Dendritic cell treated with granulocyte-macrophage colony-stimulating factor and Interleukin-4, amounts not matched to agents 40 ng/mL and 50 ng/mL, for 4 days (primary cell): Measurements from ENCODE around the gene PPP1R16B.
"Not testable (repeated sequence)": the region's sequence is repeated elsewhere in the genome, so short reads cannot be mapped to it uniquely, and the experiment has no call there.

Experiments
- H3K27ac Mint-ChIP-seq: one replicate; pipeline ENCODE4 v1.8.0; 2022; ENCODE audit warnings: mild to moderate bottlenecking, mixed read lengths
- H3K27me3 Mint-ChIP-seq: one replicate; pipeline ENCODE4 v1.8.0; 2022; ENCODE audit warnings: mild to moderate bottlenecking, mixed read lengths
- H3K36me3 Mint-ChIP-seq: one replicate; pipeline ENCODE4 v1.8.0; 2022; ENCODE audit warnings: low read depth, mixed read lengths
- H3K4me1 Mint-ChIP-seq: one replicate; pipeline ENCODE4 v1.8.0; 2022; ENCODE audit warnings: low read depth, mixed read lengths
- H3K4me3 Mint-ChIP-seq: one replicate; pipeline ENCODE4 v1.8.0; 2022; ENCODE audit warnings: mild to moderate bottlenecking, moderate library complexity, mixed read lengths
- H3K9me3 Mint-ChIP-seq: one replicate; pipeline ENCODE4 v1.8.0; 2022; ENCODE audit warnings: mixed read lengths
- intact Hi-C: fragments of 100-400 bp; cut with micrococcal nuclease; formaldehyde crosslinking; loops from one replicate; pipeline ENCODE4 v1.15.0; 2022

The PPP1R16B gene

DNA sequence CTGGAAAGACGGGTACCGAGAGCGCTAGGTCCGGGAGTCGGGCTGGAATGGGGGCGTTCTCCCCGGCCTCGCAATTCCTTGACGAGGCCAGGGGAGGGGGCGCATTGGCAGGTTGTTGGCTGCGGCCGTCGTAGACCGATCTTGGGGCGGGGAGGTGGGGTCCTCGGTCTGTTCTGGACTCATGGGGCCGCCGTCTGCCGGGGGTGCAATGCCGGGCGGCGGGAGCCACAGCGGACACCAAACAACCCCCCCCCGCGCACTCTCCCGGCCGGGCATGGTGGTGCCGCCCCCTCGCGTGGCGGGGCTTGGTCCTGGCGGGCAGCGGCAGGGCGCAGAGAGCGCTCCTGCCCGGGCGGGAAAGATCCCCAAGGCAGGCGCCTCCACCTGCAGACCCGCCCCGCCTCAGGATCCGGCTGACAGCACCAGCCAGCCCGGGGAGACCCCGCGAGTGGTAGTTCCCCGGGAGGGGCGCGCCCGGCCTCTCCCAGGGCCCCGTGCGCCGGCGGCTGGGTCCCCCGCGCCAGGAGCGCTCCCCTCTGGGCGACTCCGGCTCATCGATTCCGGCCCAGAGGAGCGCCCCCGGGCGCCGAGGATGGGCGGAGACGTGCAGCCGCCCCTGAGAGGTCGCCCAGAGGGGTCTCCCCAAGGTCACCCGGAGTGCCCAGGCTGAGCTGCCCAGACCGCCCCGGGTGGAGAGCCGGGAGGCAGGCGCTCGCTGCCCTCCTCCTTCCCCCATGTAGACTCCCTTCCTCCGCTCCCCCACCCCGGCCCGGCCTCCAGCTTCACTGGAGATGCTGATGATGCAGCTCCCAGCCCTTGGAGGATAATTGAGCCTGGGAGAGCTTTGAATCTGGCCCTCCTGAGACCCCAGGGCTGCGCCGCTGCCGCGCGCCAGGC is 709 bp downstream of the PPP1R16B start:
- Mint-ChIP-seq H3K4me3 (peak overlapping the region; percentile 81), H3K4me1 (peaks cover 48% of the 10 kb centered on the region), H3K36me3 (peaks cover 6% of the 10 kb centered on the region), H3K9me3 (no peaks in the 10 kb centered on the region), H3K27me3 (peaks cover 35% of the 10 kb centered on the region), H3K27ac (peak overlapping the region; percentile 48)
- intact Hi-C loops = loop anchor here (5.0 kb wide), 1 partner anchor 86 kb away; no protein-coding TSS in a partner anchor

DNA sequence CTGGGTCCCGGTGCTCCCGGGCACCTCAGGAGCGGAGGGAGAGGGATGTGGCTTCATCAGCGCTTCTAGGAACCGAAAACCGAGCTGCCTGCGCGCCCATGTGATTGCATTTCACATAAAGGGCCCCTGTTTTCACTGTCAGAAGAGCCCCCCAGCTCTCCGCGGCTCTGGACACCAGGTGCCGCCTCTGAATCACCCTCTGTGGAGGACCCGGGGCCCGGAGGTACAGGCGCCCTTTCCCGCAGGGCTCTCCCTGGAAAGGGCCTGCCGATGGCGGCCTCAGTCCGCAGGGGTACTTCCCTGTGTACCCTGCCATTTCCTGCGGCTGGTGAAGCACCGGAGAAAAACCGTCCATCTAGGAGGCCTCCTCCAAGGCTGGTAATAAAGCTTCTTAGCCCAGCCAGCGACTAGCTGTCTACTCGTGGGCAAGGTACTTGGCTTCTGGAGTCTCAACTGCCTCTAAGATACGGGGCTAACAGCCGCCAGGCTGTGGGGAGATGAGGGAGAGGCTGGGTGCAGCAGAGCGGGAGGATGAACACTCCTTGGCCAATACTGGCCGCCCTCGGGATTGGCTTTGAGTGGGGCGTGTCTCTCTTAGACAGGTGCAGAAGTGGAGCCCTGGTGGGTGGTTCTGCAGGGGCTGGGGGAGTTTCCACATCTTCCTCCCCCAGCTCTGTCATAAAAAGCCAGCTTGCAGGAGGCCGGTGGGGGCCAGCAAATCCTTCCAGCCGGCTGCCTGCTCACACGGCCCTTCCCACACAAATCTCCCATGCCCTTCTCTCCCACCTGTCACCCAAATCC is 1.6 kb downstream of the PPP1R16B start:
- peaks cover 35% of the 10 kb centered on the region for H3K27me3 Mint-ChIP-seq
- H3K9me3 Mint-ChIP-seq = no peaks in the 10 kb centered on the region
- peaks cover 57% of the 10 kb centered on the region for H3K4me1 Mint-ChIP-seq
- intact Hi-C loops = loop anchor here (5.0 kb wide), 1 partner anchor 85 kb away; no protein-coding TSS in a partner anchor
- peak overlapping the region; percentile 81 for H3K4me3 Mint-ChIP-seq
- peak overlapping the region; percentile 17 for H3K27ac Mint-ChIP-seq
- peaks cover 6% of the 10 kb centered on the region for H3K36me3 Mint-ChIP-seq

DNA sequence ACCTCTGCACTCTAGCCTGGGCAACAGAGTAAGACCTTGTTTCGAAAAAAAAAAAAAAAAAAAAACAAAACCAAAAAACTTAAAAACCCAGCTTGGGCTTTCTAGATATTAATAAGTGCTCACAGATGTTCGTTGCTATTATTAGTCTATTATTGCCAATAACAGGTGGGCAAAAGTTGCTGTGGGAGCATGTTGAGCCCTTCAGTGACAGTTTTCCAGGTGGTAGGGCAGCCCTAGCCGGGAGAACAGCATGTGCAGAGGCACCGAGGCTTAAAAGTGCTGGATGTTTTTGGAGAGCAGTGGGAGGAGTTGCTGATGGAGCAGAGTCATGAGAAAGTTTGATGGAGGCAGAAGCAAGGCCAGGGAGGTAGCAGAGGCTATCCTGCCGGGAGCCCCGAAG is 4.4 kb downstream of the PPP1R16B start:
- intact Hi-C loops = loop anchor here (5.0 kb wide), 1 partner anchor 82 kb away; no protein-coding TSS in a partner anchor
- no peak overlapping the region for H3K27ac Mint-ChIP-seq
- peaks cover 6% of the 10 kb centered on the region for H3K36me3 Mint-ChIP-seq
- no peaks in the 10 kb centered on the region for H3K9me3 Mint-ChIP-seq
- H3K27me3 Mint-ChIP-seq = peaks cover 32% of the 10 kb centered on the region
- H3K4me1 Mint-ChIP-seq = peaks cover 62% of the 10 kb centered on the region
- no peak overlapping the region for H3K4me3 Mint-ChIP-seq

DNA sequence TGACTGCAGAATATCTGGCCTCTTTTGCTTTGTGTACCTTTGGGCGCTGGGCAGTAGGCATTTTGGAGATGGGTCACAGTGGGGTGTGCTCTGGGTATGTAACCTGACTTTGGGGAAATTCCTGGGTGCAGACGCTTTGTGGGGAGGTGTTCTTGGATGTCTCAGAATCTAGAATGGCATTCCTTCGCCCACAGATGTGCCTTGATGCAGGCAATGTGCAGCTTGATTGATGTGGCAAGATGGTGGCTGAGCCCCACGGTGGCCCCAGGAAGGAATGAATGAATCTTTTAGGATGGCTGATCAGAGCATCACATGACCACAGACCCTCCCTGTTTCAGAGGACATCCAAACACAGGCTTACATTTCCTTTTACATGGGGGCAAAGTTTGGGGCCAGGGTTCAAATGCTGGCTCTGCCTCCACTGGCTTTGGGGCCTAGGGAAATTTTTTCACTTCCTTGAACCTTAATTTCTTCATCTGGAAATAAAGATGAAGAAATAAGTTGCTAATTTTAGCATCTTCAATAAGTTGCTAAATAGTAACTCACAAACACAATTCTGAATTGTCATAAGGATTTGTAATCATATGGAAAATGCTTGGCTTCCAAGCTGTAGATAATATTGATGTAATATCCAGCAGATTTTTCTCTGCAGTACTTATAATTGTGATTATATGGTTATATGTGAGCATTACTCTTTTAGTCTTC is 5.6 kb downstream of the PPP1R16B start:
- H3K4me1 Mint-ChIP-seq = peaks cover 55% of the 10 kb centered on the region
- H3K9me3 Mint-ChIP-seq = no peaks in the 10 kb centered on the region
- peaks cover 21% of the 10 kb centered on the region for H3K27me3 Mint-ChIP-seq
- H3K36me3 Mint-ChIP-seq = no peaks in the 10 kb centered on the region
- intact Hi-C loops = no loop called here
- no peak overlapping the region for H3K4me3 Mint-ChIP-seq
- no peak overlapping the region for H3K27ac Mint-ChIP-seq

DNA sequence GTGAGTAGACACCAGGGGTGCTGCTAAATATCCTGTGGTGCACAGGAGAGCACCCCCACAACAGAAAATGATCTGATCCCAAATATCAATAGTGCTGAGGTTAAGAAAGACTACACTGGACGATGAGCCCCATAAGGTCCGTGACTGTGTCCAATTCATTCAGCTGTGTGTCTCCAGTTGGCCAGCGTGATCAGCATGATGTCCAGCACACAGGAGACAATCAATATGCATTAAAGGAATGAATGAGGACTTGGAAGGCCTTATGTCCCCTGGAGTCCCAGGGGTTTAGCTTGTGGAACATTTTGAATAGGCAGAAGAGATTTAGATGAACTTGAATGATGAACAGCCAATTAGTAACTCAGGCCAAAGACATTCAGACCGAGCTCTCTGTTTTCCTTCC is 6.3 kb downstream of the PPP1R16B start:
- H3K27me3 Mint-ChIP-seq = peaks cover 17% of the 10 kb centered on the region
- peaks cover 55% of the 10 kb centered on the region for H3K4me1 Mint-ChIP-seq
- no peak overlapping the region for H3K27ac Mint-ChIP-seq
- no peaks in the 10 kb centered on the region for H3K36me3 Mint-ChIP-seq
- no peak overlapping the region for H3K4me3 Mint-ChIP-seq
- intact Hi-C loops = no loop called here
- H3K9me3 Mint-ChIP-seq = no peaks in the 10 kb centered on the region

DNA sequence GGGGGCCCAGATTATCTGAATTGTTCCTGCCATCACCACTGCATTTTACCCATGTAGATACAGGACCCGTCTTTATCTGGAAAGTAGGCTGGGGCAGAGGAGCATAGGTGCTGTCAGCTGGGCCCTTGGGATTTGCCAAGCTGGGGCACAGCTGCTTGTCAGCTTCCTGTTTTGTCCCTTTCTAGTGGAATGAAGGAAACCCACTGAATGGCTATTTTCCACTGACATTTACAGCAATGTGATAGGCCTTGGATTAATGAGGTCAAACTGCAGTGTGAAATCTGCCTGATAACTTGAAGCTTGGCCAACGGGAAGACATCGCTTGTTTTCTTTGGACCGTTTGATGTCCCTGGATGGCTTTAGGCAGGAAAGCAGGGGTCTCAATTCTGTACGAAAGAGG is 6.7 kb downstream of the PPP1R16B start:
- Mint-ChIP-seq H3K27ac (no peak overlapping the region), H3K27me3 (peaks cover 13% of the 10 kb centered on the region), H3K9me3 (no peaks in the 10 kb centered on the region), H3K4me1 (peaks cover 51% of the 10 kb centered on the region), H3K4me3 (no peak overlapping the region), H3K36me3 (no peaks in the 10 kb centered on the region)
- intact Hi-C loops = no loop called here

DNA sequence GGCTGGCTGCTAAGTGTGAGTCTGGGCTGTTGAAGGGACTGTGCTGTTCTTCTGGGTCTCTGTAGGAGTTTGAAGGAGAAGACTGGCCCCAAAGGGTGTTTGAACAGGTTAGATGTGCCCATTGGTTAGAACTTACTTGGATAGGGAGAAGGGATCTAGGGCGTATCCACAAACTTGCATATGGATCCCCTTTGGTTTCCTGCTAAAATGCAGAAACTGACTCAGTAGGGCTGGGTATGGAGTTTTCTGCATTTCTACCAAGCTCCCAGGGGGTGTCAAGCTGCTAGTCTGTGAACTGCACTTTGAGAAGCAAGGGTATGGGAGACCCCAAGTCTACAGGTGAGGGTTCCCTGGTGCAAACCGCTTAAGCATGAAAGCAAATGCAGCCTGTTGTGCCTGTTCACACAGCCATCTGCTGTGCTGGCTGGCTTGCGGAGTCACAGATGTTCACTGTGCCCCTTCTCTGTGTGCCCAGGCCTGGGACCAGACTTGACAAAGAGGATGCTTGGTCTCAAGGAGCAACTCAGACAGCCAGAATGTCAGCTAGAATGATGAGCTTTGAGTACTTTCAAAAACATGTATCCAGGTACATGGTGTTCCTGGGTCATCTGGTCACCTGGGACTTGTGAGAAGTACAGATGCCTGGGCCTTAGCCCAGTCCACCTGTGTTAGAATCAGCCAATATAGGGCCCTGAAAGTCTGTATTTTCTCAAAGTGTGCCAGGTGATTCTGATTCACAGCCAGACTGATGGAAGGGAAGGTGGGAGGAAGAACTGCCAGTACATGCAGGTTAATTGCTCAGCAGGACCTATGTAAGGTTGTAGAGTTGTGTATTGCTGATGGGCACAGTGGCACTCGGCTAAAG is 7.4 kb downstream of the PPP1R16B start:
- Mint-ChIP-seq H3K9me3 (no peaks in the 10 kb centered on the region), H3K27ac (no peak overlapping the region), H3K36me3 (no peaks in the 10 kb centered on the region), H3K4me1 (peaks cover 44% of the 10 kb centered on the region), H3K27me3 (peaks cover 6% of the 10 kb centered on the region), H3K4me3 (no peak overlapping the region)
- intact Hi-C loops = no loop called here

DNA sequence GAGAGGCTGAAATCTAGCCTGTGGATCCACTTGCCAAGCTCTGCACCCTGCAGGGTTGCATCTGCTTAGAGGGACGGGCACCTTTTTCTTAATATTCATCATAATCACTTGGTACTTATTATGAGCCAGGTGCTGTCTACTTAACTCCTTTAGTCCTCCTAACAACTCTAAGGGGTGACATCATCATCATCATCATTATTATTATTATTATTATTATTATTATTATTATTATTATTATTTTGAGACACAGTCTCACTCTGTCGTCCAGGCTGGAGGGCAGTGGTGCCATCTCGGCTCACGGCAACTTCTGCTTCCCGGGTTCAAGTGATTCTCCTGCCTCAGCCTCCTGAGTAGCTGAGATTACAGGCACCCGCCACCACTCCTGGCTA is 8.1 kb downstream of the PPP1R16B start:
- intact Hi-C loops, H3K4me3 Mint-ChIP-seq, H3K27ac Mint-ChIP-seq, H3K9me3 Mint-ChIP-seq, H3K36me3 Mint-ChIP-seq, H3K27me3 Mint-ChIP-seq: not testable (repeated sequence)
- H3K4me1 Mint-ChIP-seq = peaks cover 43% of the 10 kb centered on the region

DNA sequence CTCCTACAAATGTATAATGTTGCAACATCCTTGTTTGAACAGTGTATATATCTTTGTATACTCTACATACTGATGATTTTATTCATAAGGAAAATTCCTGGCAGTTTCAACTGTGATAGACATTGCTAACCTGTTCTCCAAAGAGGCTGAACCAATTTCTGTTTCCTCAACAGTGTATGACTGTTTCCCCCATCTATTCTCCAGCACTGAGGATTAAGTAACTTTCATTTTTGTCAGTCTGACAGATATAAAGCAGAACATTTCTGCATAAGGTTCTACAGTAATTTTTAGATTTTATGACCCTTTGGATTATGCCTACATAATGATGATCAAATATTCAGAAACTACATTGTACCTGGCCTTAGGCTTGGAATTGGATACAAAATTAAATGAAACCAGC is 9.9 kb downstream of the PPP1R16B start:
- Mint-ChIP-seq H3K9me3 (no peaks in the 10 kb centered on the region), H3K4me1 (peaks cover 30% of the 10 kb centered on the region), H3K4me3 (no peak overlapping the region), H3K27me3 (no peaks in the 10 kb centered on the region), H3K36me3 (no peaks in the 10 kb centered on the region), H3K27ac (no peak overlapping the region)
- intact Hi-C loops = no loop called here

DNA sequence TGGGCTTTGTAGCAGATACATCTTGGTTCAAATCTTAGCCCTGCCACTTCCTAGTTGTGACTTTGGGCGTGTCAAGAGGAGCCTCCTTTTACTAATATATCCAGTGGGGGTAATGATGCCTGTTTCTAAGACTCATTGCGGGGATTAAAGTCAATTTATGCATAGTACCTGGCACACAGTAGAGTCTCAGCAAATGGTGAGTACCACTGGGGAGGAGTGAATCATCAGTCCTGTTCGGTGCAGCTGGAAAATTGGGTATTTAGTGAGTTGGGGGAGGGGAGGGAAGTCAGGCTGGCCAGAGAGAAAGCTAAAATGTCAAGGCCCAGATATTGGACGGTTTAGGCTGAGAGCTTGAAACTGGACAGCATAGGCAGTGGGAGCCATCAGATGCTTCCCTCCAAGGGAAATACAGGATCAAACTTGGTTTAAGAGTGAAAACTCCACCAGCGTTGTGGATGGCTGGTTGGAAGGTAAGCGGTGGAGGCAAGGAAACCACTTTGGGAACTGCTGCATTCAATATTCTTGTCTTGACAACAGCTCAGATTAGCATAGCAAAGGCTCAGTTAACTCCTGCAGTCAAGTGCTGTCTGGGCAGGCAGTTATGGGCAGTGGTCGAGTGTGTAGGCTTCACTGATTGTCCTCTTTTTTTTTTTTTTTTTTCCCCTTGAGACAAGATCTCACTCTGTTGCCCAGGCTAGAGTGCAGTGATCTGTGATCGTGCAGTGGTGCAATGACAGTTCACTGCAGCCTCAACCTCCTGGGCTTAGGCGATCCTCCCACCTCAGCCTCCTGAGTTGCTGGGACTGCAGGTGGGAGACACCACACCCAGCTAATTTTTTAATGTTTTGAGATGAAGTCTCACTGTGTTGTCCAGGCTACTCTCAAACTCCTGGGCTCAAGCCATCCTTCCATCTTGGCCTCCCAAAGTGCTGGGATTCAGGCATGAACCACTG is 12.9 kb downstream of the PPP1R16B start:
- no peaks in the 10 kb centered on the region for H3K36me3 Mint-ChIP-seq
- no peaks in the 10 kb centered on the region for H3K9me3 Mint-ChIP-seq
- peaks cover 17% of the 10 kb centered on the region for H3K4me1 Mint-ChIP-seq
- H3K27ac Mint-ChIP-seq = no peak overlapping the region
- intact Hi-C loops = no loop called here
- H3K27me3 Mint-ChIP-seq = no peaks in the 10 kb centered on the region
- H3K4me3 Mint-ChIP-seq = no peak overlapping the region

DNA sequence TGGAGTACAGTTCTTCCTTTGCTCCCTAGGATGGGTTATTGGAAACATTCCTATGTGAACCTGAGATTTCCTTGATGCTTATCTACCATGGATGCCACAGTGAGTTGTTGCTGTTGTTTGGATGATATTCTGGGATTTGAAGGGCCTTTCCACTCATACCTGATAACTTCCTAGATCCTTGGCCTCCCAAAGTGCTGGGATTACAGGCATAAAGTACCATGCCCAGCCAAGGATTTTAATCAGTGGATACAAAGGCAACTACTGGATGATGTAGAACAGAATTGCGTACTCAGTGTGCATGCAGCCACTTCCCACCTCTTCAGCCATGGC is 20.0 kb downstream of the PPP1R16B start:
- no peaks in the 10 kb centered on the region for H3K9me3 Mint-ChIP-seq
- H3K36me3 Mint-ChIP-seq = no peaks in the 10 kb centered on the region
- H3K27ac Mint-ChIP-seq = no peak overlapping the region
- intact Hi-C loops = no loop called here
- no peaks in the 10 kb centered on the region for H3K27me3 Mint-ChIP-seq
- no peak overlapping the region for H3K4me3 Mint-ChIP-seq
- H3K4me1 Mint-ChIP-seq = peaks cover 58% of the 10 kb centered on the region

DNA sequence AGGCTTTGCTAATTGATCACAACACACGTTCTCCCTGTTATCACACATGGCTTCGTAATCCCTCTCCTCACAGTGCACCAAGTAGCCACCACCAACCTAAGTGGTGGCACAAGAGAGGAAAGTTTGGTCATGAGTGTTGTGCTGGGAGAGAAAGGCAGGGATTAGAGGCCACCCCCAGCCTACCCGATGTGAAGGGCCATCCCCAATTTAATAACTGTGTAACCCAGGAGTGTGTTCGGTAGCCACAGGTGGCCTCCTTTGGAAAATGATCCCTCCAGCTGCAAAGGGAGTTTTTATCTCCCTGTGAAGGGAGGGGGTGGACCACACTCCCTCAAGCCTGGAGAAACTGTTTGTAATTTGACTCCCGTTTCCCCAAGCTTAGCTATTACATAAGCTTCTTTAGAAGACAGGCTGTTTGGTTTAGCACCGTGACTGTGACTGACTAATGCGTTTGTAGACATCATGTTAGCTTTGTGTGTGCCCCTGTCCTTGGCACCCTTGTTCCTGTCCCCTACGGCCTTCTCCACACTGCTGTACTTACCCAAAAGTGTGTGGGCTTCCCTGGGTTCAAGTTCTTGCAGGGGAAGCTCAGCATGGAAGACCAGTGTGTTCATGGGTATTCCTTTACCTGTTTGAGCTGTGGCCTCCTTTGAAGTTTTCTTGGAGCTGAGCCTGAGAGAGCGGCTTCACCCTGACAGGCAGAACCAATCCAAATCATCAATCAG is 20.6 kb downstream of the PPP1R16B start:
- no peaks in the 10 kb centered on the region for H3K36me3 Mint-ChIP-seq
- H3K9me3 Mint-ChIP-seq = no peaks in the 10 kb centered on the region
- intact Hi-C loops = no loop called here
- H3K27ac Mint-ChIP-seq = no peak overlapping the region
- no peak overlapping the region for H3K4me3 Mint-ChIP-seq
- H3K4me1 Mint-ChIP-seq = peaks cover 64% of the 10 kb centered on the region
- H3K27me3 Mint-ChIP-seq = no peaks in the 10 kb centered on the region
